NOMO-1 treated with dmso at 0.1 percent for 144 hours (cell line): ENCODE data around the gene ADGRG6.

Experiments used
- DNase-seq: peaks from one replicate; lab custom pipeline; 2025; ENCODE audit not compliant: unreplicated experiment; lab: John Stamatoyannopoulos, UW

Gene ADGRG6

GRCh38 chr6:142474531-142475289 is 172.9 kb downstream of the ADGRG6 start:
- DNase-seq, result peak; percentile 5

- DNase-seq, result no peak
Measured at GRCh38 chr6:142476452-142476851, 174.6 kb downstream of the ADGRG6 start.

- DNase-seq, result peak; percentile 40
Measured at GRCh38 chr6:142478117-142478516, 176.3 kb downstream of the ADGRG6 start.

- DNase-seq, result no peak
Measured at GRCh38 chr6:142481466-142481865, 179.7 kb downstream of the ADGRG6 start.

GRCh38 chr6:142482249-142482648 is 180.4 kb downstream of the ADGRG6 start:
- peak; percentile 50 for DNase-seq

- DNase-seq, result peak; percentile 30
Measured at GRCh38 chr6:142482974-142483373, 181.2 kb downstream of the ADGRG6 start.

- DNase-seq, result no peak
Measured at GRCh38 chr6:142485256-142485655, 183.4 kb downstream of the ADGRG6 start.

GRCh38 chr6:142489722-142490610 is 188.2 kb downstream of the ADGRG6 start:
- no peak for DNase-seq
